Stimulated activated CD8-positive, alpha-beta memory T cell treated with anti-CD3 and anti-CD28 coated beads, Interleukin-12 subunit alpha, Interleukin-12 subunit beta, amount 100 ng/mL, for 4 hours (primary cell): Measurements from ENCODE around the gene OXNAD1.

ENCODE experiments used
- DNase-seq: peaks from one replicate; pipeline ENCODE4 v3.0.0-alpha.2; 2020; ENCODE audit warnings: low read depth

Gene OXNAD1

DNA sequence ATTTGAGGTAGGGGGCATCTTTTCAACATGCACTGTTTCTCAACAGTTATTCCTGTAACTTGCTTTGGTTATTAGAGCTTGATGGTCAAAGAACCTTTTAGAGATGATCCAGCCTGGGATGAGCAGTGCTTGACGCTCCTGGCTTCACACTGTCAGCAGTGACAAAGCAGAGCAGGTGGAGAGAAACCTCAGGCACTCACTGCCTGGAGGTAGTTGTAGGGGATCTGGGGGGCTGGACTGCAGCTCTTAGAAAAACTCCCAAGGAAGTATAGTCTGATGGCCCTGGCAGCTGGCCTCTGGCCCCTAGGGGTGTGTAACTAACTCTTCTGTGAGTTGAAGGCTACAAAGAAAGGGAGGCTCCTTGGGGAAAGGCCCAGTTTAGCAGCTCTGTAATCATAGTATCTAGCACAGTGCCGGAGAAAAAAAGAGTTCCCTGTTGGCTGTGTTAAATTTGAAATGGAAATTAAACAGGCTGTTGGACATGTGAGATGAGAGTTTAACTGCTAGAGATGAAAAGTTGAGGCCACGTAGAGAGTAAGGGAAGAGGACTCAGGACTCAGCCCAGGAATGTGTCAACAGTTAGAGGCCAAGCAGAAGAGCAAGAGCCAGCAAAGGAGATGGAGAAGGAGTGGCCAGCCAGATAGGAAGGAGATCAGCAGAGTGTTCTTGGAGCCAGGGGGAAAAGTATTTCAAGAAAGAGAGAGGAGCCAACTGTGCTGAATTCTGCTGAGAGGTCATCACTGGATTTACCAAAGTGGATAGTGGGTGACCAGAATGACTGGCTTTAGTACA is 14.2 kb downstream of the OXNAD1 start:
- DNase-seq = no peak

DNA sequence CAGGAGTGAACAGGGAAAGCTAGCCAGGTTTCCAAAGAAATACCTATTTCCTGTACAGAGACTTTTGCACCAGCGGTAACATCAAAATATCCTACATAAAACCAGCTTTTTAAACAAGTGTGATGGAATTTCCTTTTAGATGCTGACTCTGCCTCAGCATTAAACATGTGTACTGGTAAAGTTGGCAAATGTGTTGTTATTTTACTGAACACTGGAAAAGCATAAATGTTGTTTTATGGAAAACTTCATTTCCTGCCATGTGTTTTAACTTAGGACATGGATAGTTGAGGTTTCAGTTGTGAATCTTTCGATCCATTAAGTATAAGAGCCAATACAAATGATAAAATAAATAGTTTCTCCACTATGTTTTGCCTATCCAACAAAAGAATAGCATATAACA is 15.7 kb downstream of the OXNAD1 start:
- no peak for DNase-seq

DNA sequence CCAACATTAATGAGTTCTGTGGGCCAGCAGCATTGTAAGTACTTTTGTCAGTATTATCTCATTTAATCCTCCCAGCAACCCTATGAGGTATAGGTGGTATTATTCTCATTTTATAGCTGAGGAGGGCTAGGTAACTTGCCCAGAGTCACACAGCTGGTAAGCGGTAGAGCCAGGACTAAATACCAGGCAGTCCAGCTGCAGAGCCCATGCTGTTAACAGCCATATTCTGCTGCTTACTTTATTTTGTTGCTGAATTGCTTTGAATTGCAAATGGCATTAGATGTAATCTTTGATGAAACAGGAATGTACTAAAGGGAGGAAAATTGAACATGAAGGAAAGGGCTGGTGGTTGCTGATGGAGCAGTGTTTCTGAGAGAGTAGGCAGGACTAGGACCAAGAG is 19.6 kb downstream of the OXNAD1 start:
- DNase-seq = no peak

DNA sequence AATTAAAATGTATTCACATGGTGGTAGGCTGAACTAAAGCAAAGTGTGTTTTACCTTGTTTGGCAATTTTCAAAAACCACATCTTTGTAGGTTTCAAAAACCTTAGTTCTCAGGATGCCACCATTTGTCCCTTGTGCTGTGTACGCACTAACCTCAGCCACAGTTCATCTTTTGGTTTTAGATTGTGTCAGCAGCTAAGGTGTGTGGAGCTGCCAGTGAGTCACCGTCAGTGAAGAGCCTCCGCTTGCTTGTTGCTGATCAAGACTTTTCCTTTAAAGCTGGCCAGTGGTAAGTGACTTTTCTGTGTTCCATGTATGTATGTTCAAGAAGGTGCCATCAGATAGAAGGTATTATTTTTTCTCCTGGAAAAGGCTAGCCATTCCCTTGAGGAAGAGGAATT is 21.1 kb downstream of the OXNAD1 start:
- peak; percentile 42 for DNase-seq

DNA sequence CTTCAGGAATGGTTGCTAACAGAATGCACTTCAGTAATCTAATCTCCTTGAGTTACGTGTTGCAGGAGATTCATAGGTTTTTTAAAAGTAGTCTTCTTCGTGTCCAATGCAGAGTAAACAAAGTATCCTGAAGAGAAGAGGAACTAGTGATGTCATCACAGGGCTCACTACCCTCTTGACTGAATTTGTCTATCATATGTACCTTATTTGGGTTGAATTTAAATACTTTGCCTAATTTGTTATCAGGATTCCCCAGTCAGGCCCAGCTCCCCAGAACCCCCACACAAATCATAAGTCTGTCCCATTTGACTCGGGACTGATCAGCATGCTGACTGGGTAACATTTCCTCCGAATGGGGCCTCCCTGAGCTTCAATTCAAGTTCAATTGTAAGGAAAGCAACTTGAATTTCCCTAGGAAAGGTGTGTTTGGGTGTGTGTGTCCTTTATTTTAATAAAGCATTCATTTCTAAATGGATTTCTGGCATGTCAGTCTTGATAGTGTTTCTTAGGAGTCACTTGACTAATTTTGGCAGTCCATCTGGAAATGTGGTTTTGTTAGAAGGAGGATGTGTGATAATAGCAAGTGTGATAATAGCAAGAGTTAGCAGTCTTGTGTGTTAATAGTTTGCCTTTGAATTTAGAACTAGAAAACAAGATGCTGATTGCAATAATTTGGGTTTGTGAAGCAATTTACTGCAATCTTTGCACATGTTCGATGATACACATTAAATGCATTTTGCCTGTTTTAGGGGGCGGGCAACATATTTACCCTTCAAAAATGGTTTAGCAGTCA is 21.9 kb downstream of the OXNAD1 start:
- no peak for DNase-seq

DNA sequence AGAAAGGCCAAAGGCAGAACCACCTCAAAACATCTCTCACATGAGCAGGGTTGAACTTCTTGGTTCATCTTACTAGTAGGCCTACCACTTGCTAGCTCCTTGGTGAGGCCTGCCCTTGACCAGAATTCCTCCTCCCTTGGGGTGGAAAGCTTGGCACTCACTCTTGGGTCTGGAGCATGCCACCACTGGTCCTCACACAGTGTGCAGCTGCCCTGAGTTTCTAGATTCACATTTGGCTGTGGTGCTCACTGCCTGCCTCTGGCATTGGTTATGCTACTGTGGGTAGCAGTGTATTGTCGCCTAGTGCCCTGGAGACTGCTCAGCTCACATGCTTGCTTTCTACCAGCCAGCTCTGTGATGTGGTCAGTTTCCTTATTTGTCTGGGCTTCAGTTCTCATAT is 23.7 kb downstream of the OXNAD1 start:
- DNase-seq = no peak

DNA sequence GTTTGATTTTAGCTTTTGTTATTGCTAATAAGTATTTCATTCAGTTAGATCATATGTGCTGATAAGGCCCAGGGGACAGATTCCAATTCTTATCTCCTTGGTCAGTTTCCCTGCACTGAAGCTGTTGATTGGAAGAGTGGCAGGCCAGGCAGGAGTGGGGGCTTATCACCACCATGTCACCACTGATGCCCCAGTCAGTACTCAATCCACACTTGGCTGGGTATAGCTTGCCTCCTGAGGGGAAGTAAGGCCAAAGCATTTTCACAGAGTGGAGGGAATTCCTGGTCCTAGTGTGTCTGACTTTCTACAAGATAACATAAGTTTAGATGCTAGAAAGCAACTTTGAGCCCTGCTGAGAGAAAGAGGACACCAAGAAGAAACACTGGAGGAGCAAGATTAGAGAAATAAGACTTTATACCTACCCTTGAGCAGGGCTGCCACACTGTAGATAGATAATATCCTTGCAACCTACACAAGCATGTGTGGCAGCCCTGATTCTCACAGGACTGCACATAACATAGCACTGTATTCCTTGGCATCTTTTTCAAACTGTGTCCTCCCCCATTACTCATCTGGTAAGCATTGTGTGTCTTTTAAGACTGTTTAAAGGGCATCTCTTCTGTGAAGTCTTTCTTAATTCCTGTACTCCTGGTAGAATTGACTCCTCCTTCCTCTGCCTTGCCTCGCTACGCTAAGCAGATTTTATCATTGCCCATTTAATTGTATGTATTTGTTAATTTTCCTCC is 24.3 kb downstream of the OXNAD1 start:
- no peak for DNase-seq

DNA sequence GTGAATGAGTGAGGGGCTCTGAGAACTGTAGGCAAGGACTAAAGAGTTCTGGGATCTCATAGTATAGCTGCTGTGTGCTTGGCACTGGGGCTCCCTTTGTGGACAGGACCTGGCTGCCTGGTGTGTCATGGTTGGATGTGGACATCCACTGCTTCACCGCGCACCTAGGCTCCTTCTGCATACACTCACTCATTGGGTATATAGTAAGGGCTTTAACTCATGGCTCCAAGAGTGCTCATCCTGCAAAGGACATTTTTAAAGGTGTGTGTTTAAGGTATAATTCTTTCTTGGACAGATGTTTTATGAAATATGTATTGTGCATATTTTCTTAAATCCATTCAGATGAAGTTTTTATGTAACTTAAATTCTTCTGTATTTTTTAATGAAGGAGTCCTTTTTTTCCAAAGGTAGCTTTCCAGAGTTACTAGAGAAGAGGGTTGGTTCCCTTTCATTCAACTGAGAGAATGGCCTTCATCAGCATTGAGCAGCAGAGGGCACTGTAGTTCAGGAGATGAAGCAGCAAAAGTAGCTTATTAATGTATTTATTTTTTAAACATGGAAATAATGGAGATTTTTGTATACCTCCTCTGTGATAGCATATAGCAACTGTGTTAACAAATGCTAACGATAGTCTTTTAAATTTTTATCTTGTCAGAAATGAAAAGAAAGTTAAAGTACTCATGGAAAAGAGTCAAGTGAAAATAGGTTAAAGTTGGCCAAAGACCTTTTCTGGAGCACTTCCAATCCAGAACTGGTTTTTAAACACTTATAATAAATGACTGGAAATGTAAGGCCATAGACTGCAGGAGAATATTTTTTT is 25.2 kb downstream of the OXNAD1 start:
- no peak for DNase-seq

DNA sequence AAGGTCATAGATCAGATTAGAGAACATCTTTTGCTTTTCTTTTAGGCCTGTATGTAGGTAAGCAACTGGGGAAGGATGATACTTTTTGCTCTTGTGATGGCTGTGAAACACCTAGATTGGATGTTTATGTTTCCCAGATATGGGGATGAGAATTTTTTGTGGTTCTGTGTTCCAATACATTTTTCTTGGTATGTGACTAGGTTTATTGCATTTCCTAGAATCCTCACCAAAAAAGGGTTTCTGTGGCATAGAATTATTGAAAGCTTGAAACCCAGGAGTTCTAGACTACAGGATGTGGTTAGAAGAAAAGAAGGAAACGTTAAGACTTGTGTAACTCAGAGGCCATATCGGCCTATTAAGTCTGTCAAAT is 25.8 kb downstream of the OXNAD1 start:
- DNase-seq = no peak

DNA sequence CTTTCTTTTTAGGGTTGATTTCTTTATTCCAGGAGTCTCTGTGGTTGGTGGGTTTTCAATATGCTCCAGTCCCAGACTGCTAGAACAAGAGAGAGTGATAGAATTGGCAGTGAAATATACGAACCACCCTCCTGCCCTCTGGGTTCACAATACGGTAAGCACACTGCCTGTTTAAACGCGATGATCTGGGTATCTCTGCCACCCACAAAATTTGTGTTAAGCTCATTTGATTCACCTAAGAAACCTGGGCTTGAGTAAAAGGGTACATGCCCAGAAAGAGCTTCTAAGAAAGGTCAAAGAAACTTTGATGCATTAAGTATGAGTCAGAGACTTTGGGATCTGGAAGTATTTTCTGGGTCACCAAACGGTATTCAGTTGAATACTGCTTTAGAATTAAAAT is 29.8 kb downstream of the OXNAD1 start:
- DNase-seq = no peak

DNA sequence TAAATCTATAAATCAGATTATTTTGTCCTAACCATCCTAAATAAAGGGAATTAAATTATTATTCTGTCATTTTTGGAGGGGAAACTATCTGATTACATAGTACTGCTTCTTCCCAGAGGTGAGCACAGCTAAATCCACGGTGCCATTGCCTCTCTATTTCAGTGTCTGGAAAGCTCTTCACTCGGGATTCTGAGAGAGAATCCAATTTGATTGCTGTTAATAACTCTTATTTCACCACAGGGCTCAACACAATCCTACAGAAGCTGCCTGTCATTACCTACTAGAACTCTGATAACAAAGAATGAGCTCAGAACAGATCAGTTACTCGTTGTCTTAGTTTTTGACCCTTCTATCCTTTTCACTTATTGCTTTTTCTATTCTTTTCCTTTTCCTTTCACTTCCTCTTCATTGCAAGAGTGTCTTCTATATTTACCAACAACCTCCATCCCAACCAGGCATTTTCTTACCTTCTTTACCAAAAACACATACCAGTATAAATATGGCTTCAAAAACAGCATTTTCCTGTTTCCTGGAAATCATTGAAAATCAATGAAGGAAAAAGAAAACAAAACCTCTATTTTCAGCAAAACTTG is 30.4 kb downstream of the OXNAD1 start:
- DNase-seq = no peak

DNA sequence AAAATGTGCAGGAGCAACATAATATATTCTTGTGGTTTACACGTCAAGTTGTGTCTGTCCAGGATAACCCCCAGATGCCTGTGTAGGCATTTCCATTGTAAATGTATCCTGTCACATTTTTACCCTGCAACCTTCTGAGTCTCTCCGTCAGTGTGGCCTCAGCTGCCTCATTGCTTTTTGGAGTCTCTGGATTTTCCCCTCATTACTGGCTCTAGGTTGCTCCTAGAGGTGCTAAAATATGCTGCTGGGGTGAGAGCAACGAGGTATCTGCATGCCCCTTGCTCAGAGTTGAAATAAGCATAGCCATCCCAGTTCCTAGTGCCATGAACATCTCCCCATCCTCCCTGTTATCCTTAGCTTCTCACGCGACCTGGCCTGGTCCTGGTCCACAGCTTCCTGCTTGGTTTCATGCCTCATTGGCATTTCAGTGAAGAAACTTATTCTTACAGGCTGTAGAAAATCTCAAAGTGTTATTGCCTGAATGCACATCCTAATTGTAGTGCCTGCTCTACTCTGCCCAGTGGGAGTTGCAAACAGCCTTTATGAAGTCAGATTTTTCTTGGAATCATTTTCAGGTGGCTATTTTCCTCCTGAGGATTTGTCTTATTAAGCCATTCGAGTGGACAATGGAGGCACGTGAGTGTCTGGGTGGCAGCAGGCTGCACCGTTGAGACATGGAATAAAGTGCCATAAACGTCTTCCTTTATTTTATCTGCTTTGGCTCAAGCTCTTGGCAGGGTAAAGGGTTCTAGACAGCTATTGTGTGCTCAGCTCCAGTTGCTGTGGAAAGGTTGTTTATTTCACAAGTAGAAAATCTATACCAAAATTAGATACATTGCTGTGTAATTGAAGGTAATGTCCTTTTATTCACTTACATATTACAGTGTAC is 33.2 kb downstream of the OXNAD1 start:
- DNase-seq = no peak

DNA sequence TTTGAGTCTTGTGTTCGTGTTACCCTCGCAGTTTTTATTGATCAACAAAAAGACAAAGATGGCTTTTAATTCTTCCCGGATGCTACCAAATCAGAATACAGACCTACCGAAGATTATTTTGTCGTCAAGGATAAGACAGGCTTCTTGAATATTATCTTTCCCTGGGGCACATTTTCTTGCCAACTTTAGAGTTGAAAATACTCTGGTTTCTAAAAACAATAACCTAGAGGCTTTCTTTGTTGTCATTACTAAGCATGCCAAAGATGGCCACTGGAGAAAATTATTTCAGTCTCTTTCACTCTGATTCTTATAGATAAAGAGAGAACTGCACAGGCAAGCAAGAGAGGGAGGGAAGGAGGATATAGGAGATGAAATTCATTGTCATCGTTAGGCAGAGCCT is 33.9 kb downstream of the OXNAD1 start:
- DNase-seq = no peak

DNA sequence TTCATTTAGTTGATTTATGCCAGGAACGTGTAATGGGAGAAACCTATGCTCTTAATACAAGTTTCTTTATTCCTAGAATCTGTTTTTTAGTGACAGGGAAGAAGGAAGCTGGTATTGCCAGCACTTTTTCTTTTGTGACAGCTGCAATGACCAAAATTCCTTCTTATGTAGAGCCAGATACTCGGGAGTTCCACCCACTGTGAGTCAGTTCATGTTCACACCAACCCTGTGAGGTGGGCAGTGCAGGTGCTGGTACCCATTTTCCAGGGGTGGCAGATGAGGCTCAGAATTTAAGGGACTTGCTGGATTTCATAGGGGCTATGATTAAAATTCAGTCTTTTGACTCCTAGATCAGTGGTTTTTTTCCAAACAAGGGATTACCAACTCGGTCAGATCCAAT is 34.7 kb downstream of the OXNAD1 start:
- no peak for DNase-seq

DNA sequence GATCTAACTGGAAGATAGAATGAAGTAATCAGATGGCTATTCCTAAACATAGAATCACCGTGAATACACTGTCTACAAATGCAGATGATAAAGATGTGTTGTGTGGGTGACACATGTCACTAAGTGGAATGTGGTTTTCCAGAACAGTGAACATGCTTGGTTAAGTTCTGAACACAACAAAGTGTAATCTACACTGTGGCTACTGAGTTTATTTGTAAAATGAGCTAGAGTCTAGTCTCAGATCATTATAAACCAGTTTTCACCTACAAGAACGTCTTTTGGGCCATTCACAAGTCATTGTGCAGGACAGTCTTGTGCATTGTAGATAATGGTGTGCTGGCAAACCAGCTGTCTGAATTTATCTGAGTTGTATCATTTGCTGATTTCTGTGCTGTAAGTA is 35.3 kb downstream of the OXNAD1 start:
- DNase-seq = no peak

DNA sequence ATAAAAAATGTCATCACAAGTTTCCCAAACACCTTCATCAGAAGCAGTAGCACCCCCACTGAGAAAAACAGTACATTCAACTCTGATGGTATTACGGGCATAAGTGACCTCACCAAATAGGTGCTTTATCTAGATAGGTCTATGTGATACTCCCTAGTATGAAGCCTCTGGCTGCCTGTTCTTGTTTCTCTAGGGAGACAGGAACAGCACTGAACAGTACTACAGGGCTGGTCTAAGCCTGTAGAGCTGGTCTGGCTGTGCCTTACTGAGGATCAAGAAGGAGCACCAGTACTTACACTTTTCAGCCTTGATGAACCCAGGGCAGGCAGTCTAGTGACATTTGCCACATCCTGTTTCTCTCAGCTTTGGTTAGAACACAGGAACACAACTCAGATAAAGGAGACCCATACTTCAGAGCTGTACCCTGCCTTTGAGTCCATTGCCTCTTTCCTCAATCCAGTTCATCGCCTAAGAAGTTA is 35.9 kb downstream of the OXNAD1 start:
- DNase-seq = no peak

DNA sequence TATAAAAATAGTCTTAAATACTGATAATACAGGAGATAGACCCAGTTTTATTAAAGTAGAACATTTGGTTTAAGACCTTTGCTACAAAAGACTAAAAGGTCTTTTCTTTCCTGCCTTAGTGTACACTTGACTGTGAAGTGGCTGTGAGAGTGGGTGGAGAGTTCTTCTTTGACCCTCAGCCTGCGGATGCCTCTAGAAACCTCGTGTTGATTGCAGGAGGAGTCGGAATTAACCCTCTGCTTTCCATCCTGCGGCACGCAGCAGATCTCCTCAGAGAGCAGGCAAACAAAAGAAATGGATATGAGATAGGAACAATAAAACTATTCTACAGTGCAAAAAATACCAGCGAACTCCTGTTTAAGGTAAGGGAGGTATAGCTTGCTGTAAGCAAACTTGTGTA is 36.5 kb downstream of the OXNAD1 start:
- no peak for DNase-seq

DNA sequence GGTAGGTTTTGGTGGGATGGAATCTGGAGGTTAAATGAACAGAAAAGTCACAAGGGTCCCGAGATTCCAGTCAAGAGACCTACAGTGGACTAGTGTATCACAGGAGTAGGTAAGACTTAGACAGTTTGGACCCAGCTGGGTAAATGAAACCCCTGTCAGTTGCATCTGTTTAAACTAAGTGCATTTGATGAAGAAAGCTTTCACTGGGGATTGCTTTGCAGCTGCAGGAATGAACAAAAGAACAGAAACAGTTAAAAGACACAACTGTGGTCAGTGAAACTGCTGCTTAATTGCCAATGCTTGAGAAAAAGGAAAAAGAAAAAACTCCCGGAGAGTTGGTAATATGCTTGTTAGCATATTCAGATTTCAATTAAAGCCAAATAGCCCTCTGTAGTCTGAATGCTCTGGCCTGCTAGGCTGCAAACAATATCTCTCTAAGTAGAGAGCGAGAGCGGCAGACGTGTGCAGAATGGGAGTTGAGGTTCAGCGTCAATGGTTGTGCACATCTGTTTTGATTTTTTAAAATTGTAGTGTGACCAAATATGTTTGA is 37.1 kb downstream of the OXNAD1 start:
- no peak for DNase-seq

DNA sequence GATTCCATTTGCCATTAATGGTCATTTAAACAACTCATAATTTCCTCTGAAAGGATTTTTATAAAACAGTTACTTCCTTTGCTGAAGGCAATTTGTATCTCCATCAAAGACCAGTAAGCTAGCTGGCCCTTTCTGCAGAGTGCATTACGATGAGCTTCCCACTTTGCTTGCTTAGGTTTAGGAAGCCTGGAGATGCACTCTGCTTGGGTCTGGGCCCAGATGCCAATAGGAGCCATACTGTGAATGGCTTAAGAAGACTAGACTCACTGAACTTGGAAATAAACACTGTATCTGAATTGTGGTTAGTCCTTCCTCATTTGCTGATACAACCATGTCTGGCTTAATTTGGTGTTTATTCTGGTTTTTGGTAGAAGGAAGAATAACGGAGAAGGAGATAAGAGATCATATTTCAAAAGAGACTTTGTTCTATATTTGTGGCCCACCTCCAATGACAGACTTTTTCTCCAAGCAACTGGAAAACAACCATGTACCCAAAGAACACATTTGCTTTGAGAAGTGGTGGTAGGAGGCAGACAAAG is 38.1 kb downstream of the OXNAD1 start:
- DNase-seq = no peak
